ENCODE results near the gene AKNAD1. TPM values are rescaled to one million over a fixed set of nuclear protein-coding genes. Genes with fewer than 3 reads are reported as not detected.

Gene AKNAD1
- total RNA-seq, 3 donors from 2014 or later = 2.3 to 4.1 (median 2.9) TPM

- Histone ChIP-seq H3K9me3 (no peaks in the 10 kb centered on the region), H3K4me1 (no peaks in the 10 kb centered on the region), H3K36me3 (no peaks in the 10 kb centered on the region), H3K27ac (peak overlapping the region in 1 of 2 donors; percentile 12), H3K4me3 (no peak overlapping the region), H3K27me3 (no peaks in the 10 kb centered on the region)
- intact Hi-C loops (cut with DNase I; ENCODE audit: low total_unique reads) = no loop called here
- TF ChIP-seq POLR2AphosphoS5 (IDR thresholded peaks at IDR 0.05) (no peak), CTCF (IDR thresholded peaks at IDR 0.05) (no peak)
- no peak for DNase-seq (ENCODE audit: low spot score in 2 of 2)
These were observed 1.5 kb upstream of the AKNAD1 start for GRCh38 chr1:108858230-108858950.

- no peaks in the 10 kb centered on the region for H3K9me3 ChIP-seq
- TF ChIP-seq POLR2A (IDR thresholded peaks at IDR 0.05) (no peak), POLR2AphosphoS5 (IDR thresholded peaks at IDR 0.05) (no peak), CTCF (IDR thresholded peaks at IDR 0.05) (no peak)
- no peak for DNase-seq (ENCODE audit: low spot score in 2 of 2)
- no peaks in the 10 kb centered on the region for H3K4me1 ChIP-seq
- intact Hi-C loops (cut with DNase I; ENCODE audit: low total_unique reads) = no loop called here
- H3K27me3 ChIP-seq = no peaks in the 10 kb centered on the region
- H3K27ac ChIP-seq = no peak overlapping the region
- no peak overlapping the region for H3K4me3 ChIP-seq
- H3K36me3 ChIP-seq = no peaks in the 10 kb centered on the region
These were observed 2.5 kb downstream of the AKNAD1 start for GRCh38 chr1:108854221-108855019.

- Histone ChIP-seq H3K4me3 (peak overlapping the region in 2 of 3 donors; percentile 13 to 20), H3K36me3 (no peaks in the 10 kb centered on the region), H3K27ac (peak overlapping the region; percentile 52 to 71), H3K27me3 (no peaks in the 10 kb centered on the region), H3K9me3 (no peaks in the 10 kb centered on the region), H3K4me1 (no peaks in the 10 kb centered on the region)
- DNase-seq (ENCODE audit: low spot score in 2 of 2) = no peak
- no peak for TF ChIP-seq POLR2AphosphoS5 (IDR thresholded peaks at IDR 0.05)
- no peak for TF ChIP-seq POLR2A (IDR thresholded peaks at IDR 0.05)
- no peak for TF ChIP-seq CTCF (IDR thresholded peaks at IDR 0.05)
- intact Hi-C loops (cut with DNase I; ENCODE audit: low total_unique reads) = no loop called here
These were observed 4.5 kb downstream of the AKNAD1 start for GRCh38 chr1:108852221-108852975.

GRCh38 chr1:108851567-108851966 lies 5.3 kb downstream of the AKNAD1 start:
- Histone ChIP-seq H3K27ac (peak overlapping the region; percentile 52 to 71), H3K4me1 (no peaks in the 10 kb centered on the region), H3K4me3 (no peak overlapping the region), H3K27me3 (no peaks in the 10 kb centered on the region), H3K9me3 (no peaks in the 10 kb centered on the region), H3K36me3 (no peaks in the 10 kb centered on the region)
- TF ChIP-seq POLR2AphosphoS5 (IDR thresholded peaks at IDR 0.05) = no peak
- no peak for TF ChIP-seq CTCF (IDR thresholded peaks at IDR 0.05)
- no peak for TF ChIP-seq POLR2A (IDR thresholded peaks at IDR 0.05)
- intact Hi-C loops (cut with DNase I; ENCODE audit: low total_unique reads) = loop anchor here (1.0 kb wide), 1 partner anchor 25 kb away; the partner anchor contains the start of gene GPSM2
- no peak for DNase-seq (ENCODE audit: low spot score in 2 of 2)

Measured in breast epithelium (tissue), 4 donors.